HG03442 (cell line): Measurements from ENCODE around the gene CLEC4C.

ENCODE experiments used
- ATAC-seq: cut with Tn5 transposase; IDR thresholded peaks from one replicate; pipeline ENCODE4 v1.9.1; 2021; ENCODE audit warnings: mild to moderate bottlenecking, moderate library complexity; ENCODE audit not compliant: unreplicated experiment

Gene CLEC4C

DNA sequence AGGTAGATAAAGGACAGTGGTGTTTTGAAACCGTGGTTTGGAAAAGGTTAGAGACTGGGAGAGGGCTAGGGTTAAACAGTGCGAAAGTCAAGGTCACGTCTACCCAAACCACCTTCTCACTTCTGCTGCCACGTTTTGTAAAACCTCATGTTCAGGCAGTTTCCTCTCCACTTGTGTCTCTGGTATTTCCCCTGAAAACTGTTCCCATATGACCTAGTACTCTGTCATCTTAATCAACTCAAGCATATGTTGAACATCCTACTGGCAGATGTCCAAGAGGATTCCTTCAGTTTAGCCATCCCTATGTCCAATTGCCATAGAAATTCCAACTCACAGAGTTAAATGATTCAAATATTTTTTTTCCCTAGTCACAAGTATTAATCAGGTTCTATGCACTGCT, 17.4 kb downstream of the CLEC4C start:
- no peak for ATAC-seq

GRCh38 chr12:7723926-7724325, 23.2 kb downstream of the CLEC4C start:
- ATAC-seq, result no peak

DNA sequence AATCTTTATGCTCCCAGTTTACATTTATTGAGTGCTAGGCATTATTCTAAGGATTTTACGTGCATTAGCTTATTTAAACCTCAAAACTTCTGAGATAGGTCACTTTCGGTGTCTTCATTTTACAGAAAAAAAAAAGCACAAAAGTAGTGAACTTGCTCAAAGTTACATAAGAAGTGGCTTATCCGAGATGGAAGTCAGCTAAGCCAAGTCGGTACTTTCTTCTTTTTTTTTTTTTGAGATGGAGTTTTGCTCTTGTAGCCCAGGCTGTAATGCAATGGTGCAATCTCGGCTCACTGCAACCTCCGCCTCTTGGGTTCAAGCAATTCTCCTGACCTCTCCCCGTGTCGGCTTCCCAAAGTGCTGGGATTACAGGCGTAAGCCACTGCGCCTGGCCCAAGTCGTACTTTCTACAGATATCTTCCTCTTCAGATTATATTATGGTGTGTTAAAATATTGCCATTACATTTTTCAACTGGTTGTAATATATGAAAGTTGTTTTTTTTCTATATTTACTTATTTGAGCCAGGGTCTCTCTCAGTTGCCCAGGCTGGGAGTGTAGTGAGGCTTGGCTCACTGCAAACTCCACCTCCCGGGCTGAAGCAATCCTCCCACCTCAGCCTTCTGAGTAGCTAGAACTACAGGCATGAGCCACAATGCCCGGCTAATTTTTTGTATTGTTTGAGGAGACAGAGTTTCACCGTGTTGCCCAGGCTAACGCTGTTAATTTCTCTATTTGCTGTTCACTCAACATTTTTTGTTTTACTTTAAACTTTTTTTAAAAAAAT, 27.0 kb downstream of the CLEC4C start:
- no peak for ATAC-seq

- no peak for ATAC-seq
Observed at GRCh38 chr12:7716381-7716780, 30.8 kb downstream of the CLEC4C start.

DNA sequence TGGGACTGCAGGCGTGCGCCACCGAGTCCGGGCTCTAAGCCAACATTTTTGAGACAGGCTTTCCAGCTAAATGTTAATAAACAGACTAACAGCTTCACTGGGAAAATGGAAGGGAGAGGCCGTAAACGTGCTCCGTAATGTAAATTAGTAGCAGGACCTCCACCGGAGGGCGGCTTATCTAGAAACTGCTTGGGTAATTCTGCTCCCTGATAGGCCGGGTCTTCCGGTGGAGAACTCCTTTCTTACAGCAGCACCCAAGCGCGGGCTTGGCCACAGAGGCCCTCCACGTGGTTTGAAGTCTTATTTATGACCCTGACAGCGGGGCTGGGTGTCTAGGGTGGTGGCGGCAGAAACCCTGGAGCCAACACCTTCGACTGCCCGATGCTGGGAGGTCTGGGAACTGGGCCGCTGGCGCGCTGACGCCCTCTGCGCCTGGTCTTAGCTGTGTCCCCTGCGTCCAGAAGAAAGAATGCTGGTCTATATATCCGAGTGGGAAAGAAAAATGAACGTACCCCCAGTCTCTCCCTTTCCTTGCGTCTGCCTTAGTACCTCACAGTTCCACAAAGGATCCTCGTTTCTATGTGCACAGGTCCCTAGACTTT, 34.2 kb downstream of the CLEC4C start:
- ATAC-seq, result no peak

- no peak for ATAC-seq
Observed at GRCh38 chr12:7711133-7711532, 36.0 kb downstream of the CLEC4C start, which contains the start of gene DPPA3. Gene DPPA3 (plus strand): TSS chr12:7711433. CDS start chr12:7711571, 138 bp downstream.

DNA sequence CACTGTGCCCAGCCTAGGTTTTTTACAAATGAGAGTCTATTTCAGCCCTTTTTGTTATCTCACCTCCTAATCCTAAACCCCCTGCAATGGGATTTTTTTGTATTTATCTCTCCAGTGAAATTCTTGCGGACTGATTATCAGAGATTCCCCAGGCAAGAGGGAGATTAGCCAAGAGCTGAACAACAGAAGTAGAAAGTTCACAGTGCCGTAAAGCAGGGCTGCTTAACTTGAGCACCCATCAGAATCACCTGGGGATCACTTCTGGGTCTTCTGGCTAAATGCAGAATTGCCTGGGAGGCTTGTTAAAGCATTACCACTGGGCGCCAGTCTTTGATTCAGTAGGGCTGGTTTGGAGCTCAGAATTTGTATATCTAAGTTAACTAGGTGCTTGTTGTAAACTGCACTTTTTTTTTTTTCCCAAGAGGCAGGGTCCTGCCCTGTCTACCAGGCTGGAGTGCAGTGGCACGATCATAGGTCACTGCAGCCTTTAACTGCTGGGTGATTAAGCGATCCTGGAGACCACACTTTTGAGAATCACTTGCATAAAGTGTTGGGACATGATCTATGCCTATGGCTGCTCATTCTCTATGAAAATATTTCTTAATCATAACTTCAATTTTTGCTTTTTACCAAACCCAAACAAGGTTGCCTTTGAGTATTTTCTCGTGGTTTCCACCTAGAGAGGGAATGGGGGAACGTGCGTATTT, 37.1 kb downstream of the CLEC4C start:
- ATAC-seq, result no peak

GRCh38 chr12:7705846-7706245, 41.3 kb downstream of the CLEC4C start:
- no peak for ATAC-seq

- ATAC-seq, result no peak
Observed at GRCh38 chr12:7695566-7696197, 51.5 kb downstream of the CLEC4C start, which contains the start of gene GDF3. Gene GDF3 (minus strand): TSS chr12:7695775. CDS start chr12:7695728, 47 bp downstream.

- no peak for ATAC-seq
Observed at GRCh38 chr12:7695237-7695560, 52.0 kb downstream of the CLEC4C start.

DNA sequence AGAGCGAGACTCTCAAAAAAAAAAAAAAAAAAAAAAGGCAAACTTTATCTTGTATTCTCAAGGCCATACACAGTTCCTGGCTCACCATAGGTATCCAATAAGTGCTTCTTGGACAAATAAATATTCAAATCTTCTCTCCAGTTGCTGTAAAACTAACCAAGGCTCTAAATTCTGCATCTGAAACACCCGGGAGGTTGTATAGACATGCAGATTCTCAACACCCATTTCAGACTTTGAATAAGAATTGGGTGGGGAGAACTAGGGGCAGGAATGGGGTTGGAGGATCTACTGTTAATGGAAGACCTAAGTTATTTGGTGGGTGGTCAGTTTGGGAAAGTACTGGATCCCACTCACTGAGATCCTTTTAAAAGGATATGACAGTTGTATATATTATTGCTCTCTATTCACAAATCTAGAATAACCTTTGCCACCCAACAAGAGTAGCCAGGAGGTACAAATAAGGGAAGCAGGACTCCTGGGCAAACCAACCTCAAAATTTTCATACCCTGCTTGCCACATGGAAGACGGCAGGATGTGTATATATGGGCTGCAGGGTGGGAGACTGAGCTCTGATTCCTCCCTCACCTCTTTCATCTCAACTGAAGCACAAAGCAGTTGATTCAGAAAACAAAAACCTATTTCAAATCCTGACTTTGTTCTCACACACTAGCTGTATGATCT, 52.5 kb downstream of the CLEC4C start:
- no peak for ATAC-seq

DNA sequence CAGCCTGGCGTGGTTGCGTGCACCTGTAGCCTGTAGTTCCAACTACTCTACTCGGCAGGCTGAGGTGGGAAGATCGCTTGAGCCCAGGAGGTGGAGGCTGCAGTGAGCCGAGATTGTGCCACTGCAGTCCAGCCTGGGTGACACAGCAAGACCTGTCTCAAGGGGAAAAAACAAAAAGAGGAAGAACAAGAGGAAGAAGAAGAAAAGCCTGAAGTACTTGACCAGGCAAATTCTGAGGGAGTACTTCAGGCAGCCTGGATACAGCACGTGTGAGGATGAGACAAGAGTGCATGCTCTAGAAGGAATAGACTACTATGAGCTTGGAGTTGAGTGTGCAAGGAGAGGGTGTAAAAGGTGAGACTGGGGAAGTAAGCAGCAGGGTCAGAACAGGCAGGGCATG, 53.4 kb downstream of the CLEC4C start:
- ATAC-seq, result no peak

DNA sequence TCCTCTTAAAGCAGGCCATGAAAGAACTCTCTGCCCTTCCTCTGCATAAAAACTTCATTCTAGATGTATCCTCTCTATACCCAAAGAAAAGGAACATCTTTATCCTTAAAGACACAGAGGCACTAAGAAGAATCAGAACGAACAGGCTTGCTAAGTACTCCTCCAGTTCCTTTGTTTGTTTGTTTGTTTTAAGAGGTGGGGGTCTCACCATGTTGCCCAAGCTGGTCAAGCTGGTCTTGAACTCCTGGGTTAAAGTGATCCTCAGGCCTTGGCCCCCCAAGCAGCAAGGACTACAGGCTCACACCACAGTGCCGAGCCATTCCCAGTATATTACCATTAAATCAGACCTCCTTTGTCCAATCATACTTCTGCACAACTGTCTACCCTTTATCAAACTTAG, 65.6 kb downstream of the CLEC4C start:
- no peak for ATAC-seq
